Right lobe of liver (tissue), 6 donors: ENCODE results near the gene DDT. TPM values are rescaled to one million over a fixed set of nuclear protein-coding genes. Genes with fewer than 3 reads are reported as not detected.

Source experiments
- ATAC-seq, 4 donors: fragments of 200-7000 bp; cut with Tn5 transposase; one replicate each; pipeline ENCODE4 v1.9.1; 2020; ENCODE audit warnings: mild to moderate bottlenecking in 4 of 4, moderate library complexity in 4 of 4
- DNase-seq, 3 donors: peaks; one replicate each; pipeline ENCODE4 v3.0.0-alpha.2; 2020
- H3K27ac ChIP-seq, 3 donors: fragments of 200-600 bp; one replicate each; pipeline ENCODE4 v1.8.0; 2022
- H3K27me3 ChIP-seq, 2 donors: fragments of 200-600 bp; one replicate each; pipeline ENCODE4 v1.8.0; 2022
- H3K36me3 ChIP-seq, 4 donors: fragments of 200-600 bp; sonication (generic) in 1 of 4; one replicate each; pipeline versions ENCODE4 v1.5.1 to v1.8.0; 2017 to 2022; ENCODE audit warnings: control low read depth in 1 of 4
- H3K4me1 ChIP-seq, 4 donors: fragments of 200-600 bp; sonication (generic) in 1 of 4; one replicate each; pipeline versions ENCODE4 v1.5.1 to v1.8.0; 2017 to 2022; ENCODE audit warnings: control low read depth in 1 of 4
- H3K4me3 ChIP-seq, 3 donors: fragments of 200-600 bp; one replicate each; pipeline ENCODE4 v1.8.0; 2022
- H3K9me3 ChIP-seq, 4 donors: fragments of 200-600 bp; sonication (generic) in 1 of 4; one replicate each; pipeline versions ENCODE4 v1.5.1 to v1.8.0; 2017 to 2022; ENCODE audit warnings: control low read depth in 1 of 4
- POLR2A ChIP-seq: fragments of 450-650 bp; IDR thresholded peaks from one replicate; pipeline ENCODE4 v1.6.1; 2017; ENCODE audit warnings: antibody characterized with exemption, mild to moderate bottlenecking
- WGBS: methylation state at CpG from one replicate; pipeline ENCODE4 v1.1.6; 2018; ENCODE audit warnings: low coverage, low lambda C conversion rate; ENCODE audit not compliant: insufficient coverage; ENCODE audit errors: missing lambda C conversion rate; 5-methylcytosine and 5-hydroxymethylcytosine counted together
- intact Hi-C, 2 donors: fragments of 100-400 bp; cut with DNase I; formaldehyde crosslinking; loops; one replicate each; pipeline versions ENCODE4 v1.11.2 to v1.14.1; 2022
- total RNA-seq, 6 experiments: library from RNA; depleted of rRNA in 2 of 6; stranded (reverse); fragments of >200 nt in 2 of 6; fragmentation: NEBNext Ultra II Directional in 3 of 6; extraction: Animal tissue kit (Norgen Biotek cat#: 25700) in 3 of 6; gene quantifications; one replicate each; pipeline versions ENCODE4 v1.1.0 to v1.2.4, GENCODE V29; 2016 to 2023
- TF ChIP-seq, protein P1 (sequence below), 4 donors: fragments of 200-600 bp in 3 of 4; fragments of 450-650 bp in 1 of 4; IDR thresholded peaks; one replicate each; pipeline versions ENCODE4 v1.5.1 to v1.8.0; 2016 to 2022; ENCODE audit warnings: antibody characterized with exemption in 4 of 4, mild to moderate bottlenecking in 2 of 4
- donor health status: DM: no; HTN: yes; CAD: no.
- donor health status: DM: no; HTN: no; CAD: no.
- donor health status: DM: no; HTN: no; CAD: no.
- donor health status: DM: no; HTN: yes; CAD: no.
- donor health status: DM: no; HTN: yes; CAD: no.

The DDT gene
- total RNA-seq, 6 experiments from 2014 or later: 198 to 587 (median 295) TPM

- no peak overlapping the region for H3K4me3 ChIP-seq
- no peak for ATAC-seq
- TF ChIP-seq, protein P1, sequence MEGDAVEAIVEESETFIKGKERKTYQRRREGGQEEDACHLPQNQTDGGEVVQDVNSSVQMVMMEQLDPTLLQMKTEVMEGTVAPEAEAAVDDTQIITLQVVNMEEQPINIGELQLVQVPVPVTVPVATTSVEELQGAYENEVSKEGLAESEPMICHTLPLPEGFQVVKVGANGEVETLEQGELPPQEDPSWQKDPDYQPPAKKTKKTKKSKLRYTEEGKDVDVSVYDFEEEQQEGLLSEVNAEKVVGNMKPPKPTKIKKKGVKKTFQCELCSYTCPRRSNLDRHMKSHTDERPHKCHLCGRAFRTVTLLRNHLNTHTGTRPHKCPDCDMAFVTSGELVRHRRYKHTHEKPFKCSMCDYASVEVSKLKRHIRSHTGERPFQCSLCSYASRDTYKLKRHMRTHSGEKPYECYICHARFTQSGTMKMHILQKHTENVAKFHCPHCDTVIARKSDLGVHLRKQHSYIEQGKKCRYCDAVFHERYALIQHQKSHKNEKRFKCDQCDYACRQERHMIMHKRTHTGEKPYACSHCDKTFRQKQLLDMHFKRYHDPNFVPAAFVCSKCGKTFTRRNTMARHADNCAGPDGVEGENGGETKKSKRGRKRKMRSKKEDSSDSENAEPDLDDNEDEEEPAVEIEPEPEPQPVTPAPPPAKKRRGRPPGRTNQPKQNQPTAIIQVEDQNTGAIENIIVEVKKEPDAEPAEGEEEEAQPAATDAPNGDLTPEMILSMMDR (IDR thresholded peaks at IDR 0.05): no peak
- TF ChIP-seq POLR2A: no peak
- H3K9me3 ChIP-seq: no peaks in the 10 kb centered on the region
- H3K27me3 ChIP-seq: no peaks in the 10 kb centered on the region
- 100% methylated on average over 2 of the region's 2 CpGs for WGBS
- no peak overlapping the region for H3K27ac ChIP-seq
- H3K4me1 ChIP-seq: peaks cover 0 to 7% (median 0%) of the 10 kb centered on the region in 4 donors
- H3K36me3 ChIP-seq: no peaks in the 10 kb centered on the region
- intact Hi-C loops: no loop called here
- no peak for DNase-seq
Observed at GRCh38 chr22:24010018-24010391, 35.8 kb upstream of the DDT start.

DNA sequence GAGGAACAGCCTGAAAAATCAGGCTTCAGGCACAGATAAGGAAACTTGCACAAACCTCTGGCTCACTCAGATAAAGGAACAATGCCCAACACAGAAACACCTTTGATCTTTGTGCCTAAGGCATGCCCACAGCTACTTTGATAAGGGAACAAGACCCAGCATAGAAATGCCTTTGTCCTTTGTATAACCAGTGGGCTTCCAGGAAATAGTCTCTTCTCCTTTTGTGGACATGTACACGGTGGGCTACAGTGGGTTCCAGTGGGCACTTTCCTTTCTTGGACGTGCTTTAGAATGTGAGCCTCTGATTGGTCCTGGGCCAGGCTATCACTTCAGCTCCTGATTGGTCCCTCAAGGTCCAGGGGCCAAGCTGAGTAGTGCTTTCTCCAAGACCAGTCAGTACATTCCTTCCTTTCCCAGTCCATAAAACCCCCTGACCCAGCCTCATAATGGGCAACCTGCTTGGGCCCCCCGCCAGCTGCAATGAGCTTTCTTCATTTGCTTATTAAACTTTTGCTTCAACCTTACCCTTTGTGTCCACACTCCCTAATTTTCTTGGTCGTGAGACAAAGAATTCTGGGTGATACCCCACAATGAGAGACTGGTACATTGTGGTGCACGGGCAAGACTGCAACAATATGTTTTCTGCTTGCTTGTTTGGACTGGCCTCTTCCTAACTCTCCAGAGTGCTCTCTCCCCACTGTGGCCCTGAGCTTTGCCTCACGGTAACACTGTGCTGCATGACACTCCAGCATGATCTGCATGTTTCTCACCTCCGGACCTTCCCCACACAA lies 35.2 kb upstream of the DDT start:
- Histone ChIP-seq H3K36me3 (no peaks in the 10 kb centered on the region), H3K27ac (no peak overlapping the region), H3K9me3 (no peaks in the 10 kb centered on the region), H3K27me3 (no peaks in the 10 kb centered on the region), H3K4me1 (peaks cover 0 to 7% (median 0%) of the 10 kb centered on the region in 4 donors), H3K4me3 (no peak overlapping the region)
- DNase-seq (no peak), ATAC-seq (no peak)
- intact Hi-C loops: no loop called here
- TF ChIP-seq POLR2A: no peak
- TF ChIP-seq, protein P1 (IDR thresholded peaks at IDR 0.05): no peak
- WGBS: 85% methylated on average over 7 of the region's 7 CpGs

DNA sequence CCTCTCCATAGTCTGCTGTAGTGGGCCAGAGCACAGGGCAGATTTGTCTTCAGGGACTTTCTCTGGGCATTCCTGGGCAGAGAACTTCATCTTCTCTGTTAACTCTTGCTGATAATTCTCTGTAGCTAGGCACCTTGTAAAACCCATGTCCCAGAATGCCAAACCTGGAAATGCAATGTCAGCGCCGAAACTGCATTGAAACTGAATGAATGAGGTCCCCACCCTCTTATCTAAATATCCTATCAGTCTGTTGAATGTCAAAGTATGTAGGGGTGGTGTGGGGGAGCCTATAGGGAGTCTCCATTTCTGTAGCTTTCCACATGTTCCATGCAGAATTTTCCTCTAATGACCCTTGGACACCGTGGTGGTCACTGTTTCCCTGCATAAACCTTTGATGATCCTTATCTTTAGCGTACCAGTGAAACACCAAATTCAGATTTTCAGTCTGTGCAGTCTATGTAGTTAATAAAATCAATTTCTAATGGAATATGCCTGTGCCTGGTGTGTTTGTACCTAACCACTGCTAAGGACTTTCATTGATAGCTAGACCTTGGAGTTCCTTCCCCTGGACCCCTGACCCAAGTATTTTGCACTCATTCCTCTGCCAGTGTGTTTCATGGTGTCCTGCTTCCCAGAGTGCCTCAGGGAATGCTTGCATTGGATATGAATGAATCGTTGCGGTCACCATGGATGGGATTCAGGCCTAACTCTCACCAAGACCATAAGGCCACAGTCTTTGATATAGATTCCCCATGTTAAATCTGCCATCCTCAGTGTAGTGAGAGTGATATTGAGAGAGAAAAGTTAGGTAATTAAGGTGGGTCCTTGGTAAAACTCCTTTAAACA lies 34.4 kb upstream of the DDT start:
- intact Hi-C loops: no loop called here
- Histone ChIP-seq H3K4me1 (peaks cover 0 to 7% (median 0%) of the 10 kb centered on the region in 4 donors), H3K27ac (no peak overlapping the region), H3K36me3 (no peaks in the 10 kb centered on the region), H3K9me3 (no peaks in the 10 kb centered on the region), H3K4me3 (no peak overlapping the region), H3K27me3 (no peaks in the 10 kb centered on the region)
- WGBS: 78% methylated on average over 6 of the region's 6 CpGs
- no peak for ATAC-seq
- DNase-seq: no peak
- TF ChIP-seq, protein P1 (IDR thresholded peaks at IDR 0.05): no peak

DNA sequence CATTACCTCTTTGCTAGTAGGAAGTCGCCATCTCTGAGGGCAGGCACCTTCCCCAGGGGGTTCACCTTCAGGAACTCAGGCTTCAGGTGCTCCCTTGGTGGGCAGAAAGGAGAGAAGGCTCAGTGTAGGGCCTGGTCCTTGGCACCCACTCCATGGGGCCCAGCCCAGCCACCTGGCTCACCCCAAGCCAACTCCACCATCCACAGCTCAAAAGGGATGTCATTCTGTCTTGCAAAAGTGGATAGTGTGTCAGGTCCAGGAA lies 33.7 kb upstream of the DDT start:
- intact Hi-C loops: no loop called here
- no peak overlapping the region for H3K27ac ChIP-seq
- no peaks in the 10 kb centered on the region for H3K27me3 ChIP-seq
- no peaks in the 10 kb centered on the region for H3K9me3 ChIP-seq
- H3K36me3 ChIP-seq: no peaks in the 10 kb centered on the region
- ATAC-seq (no peak), DNase-seq (no peak)
- TF ChIP-seq, protein P1 (IDR thresholded peaks at IDR 0.05): no peak
- TF ChIP-seq POLR2A: no peak
- 88% methylated on average over 1 of the region's 1 CpG for WGBS
- no peak overlapping the region for H3K4me3 ChIP-seq
- peaks cover 0 to 7% (median 0%) of the 10 kb centered on the region in 4 donors for H3K4me1 ChIP-seq
